Mammary epithelial cell (primary cell): Measurements from ENCODE around the gene MAGI1.

Source experiments
- EZH2 ChIP-seq: IDR thresholded peaks from 2 replicates; pipeline ENCODE4 v1.6.1; 2012; ENCODE audit warnings: low read length, inconsistent platforms, borderline replicate concordance
- TF ChIP-seq, protein P1 (sequence below), 2 donors: IDR thresholded peaks in 1 of 2; conservative IDR thresholded peaks in 1 of 2; 2 replicates each; pipeline ENCODE4 v1.5.1; 2011 to 2012; ENCODE audit warnings: inconsistent platforms in 2 of 2, low read length in 2 of 2, mild to moderate bottlenecking in 2 of 2, control low read depth in 1 of 2, low read depth in 1 of 2; ENCODE audit not compliant: insufficient read depth in 1 of 2; ENCODE audit errors: extremely low read depth in 1 of 2

DNA sequence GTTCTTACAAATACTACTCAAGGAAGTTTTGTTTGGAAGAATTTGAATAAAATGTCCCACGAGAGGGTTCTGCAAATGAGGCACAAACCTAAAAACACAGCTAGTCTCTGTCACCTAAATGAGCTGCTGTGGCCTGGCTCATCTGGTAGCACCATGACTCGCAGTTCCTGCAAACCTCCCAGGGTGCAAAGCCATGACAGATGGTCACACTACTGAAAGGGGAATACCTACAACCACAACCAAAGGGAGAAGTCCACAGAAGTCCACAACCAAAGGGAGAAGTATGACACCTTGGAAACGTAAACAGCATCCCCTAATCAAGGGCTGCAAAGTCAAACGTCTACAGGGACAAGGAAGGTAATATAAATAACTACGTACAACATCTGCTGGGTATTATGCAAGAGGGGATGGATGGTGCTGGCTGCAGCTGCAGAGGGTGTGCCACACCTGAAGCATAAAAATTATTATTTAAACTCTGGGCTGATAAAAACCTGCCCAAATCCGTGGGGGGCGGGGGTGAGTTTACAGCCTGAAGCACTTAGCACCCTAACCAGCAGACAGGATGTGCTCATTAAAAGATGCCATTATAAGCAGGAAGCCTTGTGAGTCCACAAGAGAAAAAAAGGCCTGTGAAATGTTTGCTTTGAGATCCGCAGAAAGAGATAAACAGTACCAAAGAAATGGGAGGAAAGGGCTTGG lies 184.0 kb downstream of the MAGI1 start:
- TF ChIP-seq, protein P1, sequence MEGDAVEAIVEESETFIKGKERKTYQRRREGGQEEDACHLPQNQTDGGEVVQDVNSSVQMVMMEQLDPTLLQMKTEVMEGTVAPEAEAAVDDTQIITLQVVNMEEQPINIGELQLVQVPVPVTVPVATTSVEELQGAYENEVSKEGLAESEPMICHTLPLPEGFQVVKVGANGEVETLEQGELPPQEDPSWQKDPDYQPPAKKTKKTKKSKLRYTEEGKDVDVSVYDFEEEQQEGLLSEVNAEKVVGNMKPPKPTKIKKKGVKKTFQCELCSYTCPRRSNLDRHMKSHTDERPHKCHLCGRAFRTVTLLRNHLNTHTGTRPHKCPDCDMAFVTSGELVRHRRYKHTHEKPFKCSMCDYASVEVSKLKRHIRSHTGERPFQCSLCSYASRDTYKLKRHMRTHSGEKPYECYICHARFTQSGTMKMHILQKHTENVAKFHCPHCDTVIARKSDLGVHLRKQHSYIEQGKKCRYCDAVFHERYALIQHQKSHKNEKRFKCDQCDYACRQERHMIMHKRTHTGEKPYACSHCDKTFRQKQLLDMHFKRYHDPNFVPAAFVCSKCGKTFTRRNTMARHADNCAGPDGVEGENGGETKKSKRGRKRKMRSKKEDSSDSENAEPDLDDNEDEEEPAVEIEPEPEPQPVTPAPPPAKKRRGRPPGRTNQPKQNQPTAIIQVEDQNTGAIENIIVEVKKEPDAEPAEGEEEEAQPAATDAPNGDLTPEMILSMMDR (conservative IDR thresholded peaks at IDR 0.05 in 1 of 2, IDR thresholded peaks at IDR 0.05 in 1 of 2; ENCODE audit: extremely low read depth in 1 of 2, insufficient read depth in 1 of 2, low read depth in 1 of 2, low read length in 2 of 2) = no peak
- TF ChIP-seq EZH2 = no peak
